ENCODE measurements around the gene TBX18.

TBX18 gene

DNA sequence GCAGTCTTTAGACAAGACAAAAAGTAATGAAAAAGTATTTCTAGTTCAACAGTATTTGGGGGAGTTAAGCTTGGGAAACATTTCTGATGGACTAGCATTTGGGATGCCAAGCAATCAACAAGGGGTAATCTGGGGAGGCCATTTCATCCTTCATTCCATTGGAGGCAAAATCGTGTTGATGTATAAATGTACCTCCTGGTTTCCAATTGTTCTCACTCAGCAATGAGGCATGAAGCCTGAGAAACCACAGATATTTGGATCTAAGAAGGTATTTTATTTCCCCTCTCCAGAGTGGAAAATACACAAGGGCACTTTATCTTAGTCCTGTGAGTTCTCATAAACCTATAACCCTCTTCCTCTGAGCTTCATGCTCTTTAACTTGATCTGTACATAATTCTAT, 68.2 kb downstream of the TBX18 start:
- H3K36me3 ChIP-seq (ENCODE audit: insufficient read depth, low read length), result no peaks in the 10 kb centered on the region
- H3K9ac ChIP-seq (ENCODE audit: low read depth, low read length), result no peak overlapping the region
- H3K9me3 ChIP-seq (ENCODE audit: insufficient read depth, low read depth, low read length), result 0 out of 2 replicates have a peak, but pooled peaks cover 3% of the 10 kb centered on the region
- H3K27ac ChIP-seq (ENCODE audit: low read depth, low read length), result no peak overlapping the region
- WGBS, result 88% methylated on average over 1 of the region's 1 CpG
- no peak overlapping the region for H3K4me3 ChIP-seq (ENCODE audit: low read length)
- no peaks in the 10 kb centered on the region for H3K27me3 ChIP-seq (ENCODE audit: insufficient read depth, low read length)
- H3K4me1 ChIP-seq (ENCODE audit: insufficient read depth, low read length), result no peaks in the 10 kb centered on the region

DNA sequence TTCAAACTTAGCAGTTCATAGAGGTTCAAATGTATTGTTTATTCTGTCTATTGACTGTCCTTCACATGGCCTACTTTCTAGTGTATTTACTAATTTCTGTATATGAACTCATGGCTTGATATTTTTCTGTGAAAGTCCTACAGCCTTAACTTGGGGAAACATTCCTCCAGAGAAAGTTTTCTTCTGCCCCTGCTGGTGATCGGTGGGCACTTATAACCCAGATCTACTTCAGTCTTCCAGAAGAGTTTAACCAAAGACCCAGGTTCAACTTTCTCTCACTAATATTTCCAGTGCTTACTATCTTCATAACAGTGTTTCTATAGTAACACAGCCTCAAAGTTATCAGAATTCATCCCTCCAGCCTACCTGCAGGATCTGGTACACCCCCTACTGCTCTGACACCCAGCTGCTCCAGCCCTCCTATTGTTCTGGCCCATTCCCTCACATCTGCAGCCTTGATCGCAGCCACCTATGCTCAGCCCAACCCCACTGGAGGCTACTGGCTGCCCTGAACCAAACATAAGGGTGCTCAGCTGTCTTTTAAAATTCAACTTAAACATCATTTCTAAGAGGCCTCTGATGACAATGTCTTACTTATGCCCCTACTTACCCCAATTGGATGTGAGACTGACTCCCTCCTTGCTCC, 72.3 kb downstream of the TBX18 start:
- WGBS, result 93% methylated on average over 2 of the region's 2 CpGs
- H3K9ac ChIP-seq (ENCODE audit: low read depth, low read length), result no peak overlapping the region
- H3K27me3 ChIP-seq (ENCODE audit: insufficient read depth, low read length), result no peaks in the 10 kb centered on the region
- no peaks in the 10 kb centered on the region; the same call in 1 of the 2 replicates for H3K4me1 ChIP-seq (ENCODE audit: insufficient read depth, low read length)
- H3K9me3 ChIP-seq (ENCODE audit: insufficient read depth, low read depth, low read length), result no peaks in the 10 kb centered on the region
- no peaks in the 10 kb centered on the region for H3K36me3 ChIP-seq (ENCODE audit: insufficient read depth, low read length)
- no peak overlapping the region for H3K27ac ChIP-seq (ENCODE audit: low read depth, low read length)
- H3K4me3 ChIP-seq (ENCODE audit: low read length), result no peak overlapping the region

DNA sequence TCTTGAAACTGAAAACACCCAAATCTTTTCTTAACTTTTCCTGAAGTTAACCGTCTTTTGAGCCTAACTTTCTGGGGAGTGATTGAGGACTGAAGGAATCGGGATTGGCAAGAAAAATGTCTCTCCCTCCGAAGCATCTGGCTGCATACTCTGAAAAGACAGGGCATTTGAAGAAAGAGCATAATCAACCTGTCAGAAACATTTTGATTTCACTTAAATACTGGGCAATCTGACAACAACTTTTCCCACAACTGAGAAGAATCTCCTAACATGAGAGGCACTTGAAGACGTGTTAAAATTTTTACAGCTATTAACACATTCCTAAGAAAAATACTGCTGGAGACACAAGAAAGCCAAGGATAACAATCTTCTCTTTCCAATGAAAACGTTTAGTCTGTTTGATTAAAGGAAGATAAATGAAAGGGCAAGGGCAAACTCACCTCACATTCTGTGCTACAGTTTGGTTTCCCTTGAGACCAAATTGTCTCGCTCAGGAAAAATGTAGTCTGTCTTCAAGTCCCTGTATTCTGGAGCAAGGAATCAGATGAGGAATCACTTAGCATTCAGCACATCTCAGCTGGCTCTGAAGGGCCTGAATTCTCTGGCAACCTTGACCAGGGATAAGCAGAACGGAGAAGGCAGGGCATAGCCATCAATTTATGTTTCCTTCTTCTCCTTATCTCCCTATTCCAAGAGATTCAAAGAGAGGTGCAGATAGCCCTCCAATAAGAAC, 76.1 kb downstream of the TBX18 start:
- Histone ChIP-seq H3K9ac (ENCODE audit: low read depth, low read length) (no peak overlapping the region), H3K27ac (ENCODE audit: low read depth, low read length) (no peak overlapping the region), H3K27me3 (ENCODE audit: insufficient read depth, low read length) (no peaks in the 10 kb centered on the region), H3K9me3 (ENCODE audit: insufficient read depth, low read depth, low read length) (no peaks in the 10 kb centered on the region), H3K4me1 (ENCODE audit: insufficient read depth, low read length) (no peaks in the 10 kb centered on the region; the same call in 1 of the 2 replicates), H3K4me3 (ENCODE audit: low read length) (no peak overlapping the region), H3K36me3 (ENCODE audit: insufficient read depth, low read length) (no peaks in the 10 kb centered on the region)
- 91% methylated on average over 7 of the region's 7 CpGs for WGBS

DNA sequence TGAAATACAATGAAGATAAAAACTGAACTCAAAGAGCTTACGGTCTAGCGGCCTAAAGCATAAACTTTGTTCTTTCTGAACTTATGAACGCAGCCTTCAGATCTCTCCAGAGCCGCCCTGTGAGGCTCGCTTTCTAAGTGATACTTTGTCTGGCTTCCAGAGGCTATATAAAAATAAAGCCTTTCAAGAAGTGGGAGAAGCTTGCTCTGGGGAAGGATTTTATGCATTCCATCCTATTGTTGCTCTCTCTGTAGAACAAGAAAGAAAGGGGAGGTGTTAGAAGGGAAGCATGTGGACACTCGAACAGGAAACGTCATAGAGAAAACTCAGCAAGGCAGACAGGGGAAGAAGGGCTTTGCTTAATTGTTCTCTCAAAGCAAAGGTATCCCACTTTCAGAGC, 77.0 kb downstream of the TBX18 start:
- H3K36me3 ChIP-seq (ENCODE audit: insufficient read depth, low read length), result no peaks in the 10 kb centered on the region
- WGBS, result 84% methylated on average over 7 of the region's 7 CpGs
- no peak overlapping the region for H3K9ac ChIP-seq (ENCODE audit: low read depth, low read length)
- no peaks in the 10 kb centered on the region; the same call in 1 of the 2 replicates for H3K4me1 ChIP-seq (ENCODE audit: insufficient read depth, low read length)
- no peak overlapping the region for H3K27ac ChIP-seq (ENCODE audit: low read depth, low read length)
- no peak overlapping the region for H3K4me3 ChIP-seq (ENCODE audit: low read length)
- H3K27me3 ChIP-seq (ENCODE audit: insufficient read depth, low read length), result no peaks in the 10 kb centered on the region
- no peaks in the 10 kb centered on the region for H3K9me3 ChIP-seq (ENCODE audit: insufficient read depth, low read depth, low read length)

DNA sequence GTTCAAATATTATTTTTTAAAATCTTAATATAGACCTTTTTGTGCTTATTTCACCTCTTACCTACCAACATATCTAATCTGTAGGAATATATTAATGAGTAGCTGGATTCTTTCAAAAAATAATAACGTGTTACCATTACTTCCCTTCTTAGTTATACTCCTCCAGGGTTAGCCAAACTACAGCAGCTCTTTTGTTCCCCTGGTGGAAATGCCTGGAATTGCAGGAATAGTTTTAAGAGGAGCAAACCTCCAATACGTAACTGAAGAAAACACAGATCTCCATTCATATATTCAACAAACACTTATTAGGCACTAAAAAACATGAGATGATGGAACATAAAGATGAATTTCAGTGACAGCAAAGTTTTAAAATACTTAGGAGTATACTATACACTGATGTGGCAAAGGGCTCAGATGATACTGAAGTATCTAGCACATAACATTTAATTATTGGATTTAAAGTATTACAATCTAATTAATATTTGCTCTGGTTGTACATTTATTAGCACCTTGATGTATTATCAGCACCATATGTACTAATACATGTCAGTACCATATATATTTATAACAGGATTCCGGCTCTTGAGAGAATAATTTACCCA, 78.3 kb downstream of the TBX18 start:
- H3K27ac ChIP-seq (ENCODE audit: low read depth, low read length), result no peak overlapping the region

DNA sequence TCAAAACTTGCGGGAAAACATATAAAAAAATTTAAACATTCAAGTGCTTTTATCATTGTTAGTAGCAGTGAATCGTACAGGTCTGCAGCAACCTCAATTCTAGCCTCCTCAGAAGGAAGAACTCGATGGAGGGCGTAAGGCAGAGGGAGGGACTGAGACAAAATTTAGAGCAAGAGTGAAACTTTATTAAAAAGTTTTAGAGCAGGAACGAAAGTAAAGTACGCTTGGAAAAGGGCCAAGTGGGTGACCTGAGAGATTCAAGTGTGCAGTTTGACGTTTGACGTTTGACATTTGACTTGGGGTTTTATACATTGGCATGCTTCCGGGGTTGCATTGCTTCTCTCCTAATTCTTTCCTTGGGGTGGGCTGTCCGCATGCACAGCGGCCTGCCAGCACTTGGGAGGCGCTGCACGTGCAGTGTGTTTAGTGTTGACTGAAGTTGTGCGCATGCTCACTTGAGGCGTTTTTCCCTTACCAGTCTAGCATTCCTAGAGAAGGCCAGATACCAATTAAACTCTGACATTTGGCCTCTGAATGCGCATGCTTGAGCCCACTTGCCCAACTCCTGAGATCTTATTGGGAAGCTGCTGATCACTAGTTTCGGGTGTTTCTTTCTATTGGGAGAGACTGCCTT, 82.6 kb downstream of the TBX18 start:
- Histone ChIP-seq H3K27me3 (ENCODE audit: insufficient read depth, low read length) (no peaks in the 10 kb centered on the region), H3K4me1 (ENCODE audit: insufficient read depth, low read length) (no peaks in the 10 kb centered on the region), H3K9ac (ENCODE audit: low read depth, low read length) (no peak overlapping the region), H3K27ac (ENCODE audit: low read depth, low read length) (no peak overlapping the region), H3K36me3 (ENCODE audit: insufficient read depth, low read length) (no peaks in the 10 kb centered on the region), H3K9me3 (ENCODE audit: insufficient read depth, low read depth, low read length) (no peaks in the 10 kb centered on the region), H3K4me3 (ENCODE audit: low read length) (no peak overlapping the region)
- 89% methylated on average over 16 of the region's 17 CpGs for WGBS

More for the DNA sequence above, 78.3 kb downstream of the TBX18 start:
- WGBS, result 100% methylated on average over 1 of the region's 3 CpGs
- Histone ChIP-seq H3K9ac (ENCODE audit: low read depth, low read length) (no peak overlapping the region), H3K4me1 (ENCODE audit: insufficient read depth, low read length) (no peaks in the 10 kb centered on the region; the same call in 1 of the 2 replicates), H3K4me3 (ENCODE audit: low read length) (no peak overlapping the region), H3K27me3 (ENCODE audit: insufficient read depth, low read length) (no peaks in the 10 kb centered on the region), H3K9me3 (ENCODE audit: insufficient read depth, low read depth, low read length) (no peaks in the 10 kb centered on the region), H3K36me3 (ENCODE audit: insufficient read depth, low read length) (no peaks in the 10 kb centered on the region)

DNA sequence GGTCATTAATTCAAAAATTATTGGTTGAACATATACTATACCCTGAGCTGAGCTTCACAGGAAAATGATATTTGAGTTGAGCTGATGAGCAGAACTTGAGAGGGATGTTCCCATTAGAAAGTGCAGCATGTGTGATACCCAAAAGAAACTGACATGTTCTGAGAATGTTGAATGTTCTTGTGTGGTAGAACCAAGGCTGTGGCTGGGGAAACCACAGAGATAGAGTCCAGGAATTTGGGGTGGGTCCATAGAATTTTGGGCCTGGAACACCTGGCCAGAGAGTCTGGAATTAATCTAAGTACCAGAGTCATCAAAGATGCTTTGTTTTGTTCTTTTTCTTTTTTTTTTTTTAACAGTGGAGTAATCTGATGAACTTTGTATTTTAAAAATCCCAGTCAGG, 88.7 kb downstream of the TBX18 start:
- no peak overlapping the region for H3K9ac ChIP-seq (ENCODE audit: low read depth, low read length)
- no peak overlapping the region for H3K4me3 ChIP-seq (ENCODE audit: low read length)
- no peaks in the 10 kb centered on the region for H3K27me3 ChIP-seq (ENCODE audit: insufficient read depth, low read length)
- H3K27ac ChIP-seq (ENCODE audit: low read depth, low read length), result no peak overlapping the region
- H3K9me3 ChIP-seq (ENCODE audit: insufficient read depth, low read depth, low read length), result no peaks in the 10 kb centered on the region
- H3K36me3 ChIP-seq (ENCODE audit: insufficient read depth, low read length), result no peaks in the 10 kb centered on the region
- no peaks in the 10 kb centered on the region for H3K4me1 ChIP-seq (ENCODE audit: insufficient read depth, low read length)

DNA sequence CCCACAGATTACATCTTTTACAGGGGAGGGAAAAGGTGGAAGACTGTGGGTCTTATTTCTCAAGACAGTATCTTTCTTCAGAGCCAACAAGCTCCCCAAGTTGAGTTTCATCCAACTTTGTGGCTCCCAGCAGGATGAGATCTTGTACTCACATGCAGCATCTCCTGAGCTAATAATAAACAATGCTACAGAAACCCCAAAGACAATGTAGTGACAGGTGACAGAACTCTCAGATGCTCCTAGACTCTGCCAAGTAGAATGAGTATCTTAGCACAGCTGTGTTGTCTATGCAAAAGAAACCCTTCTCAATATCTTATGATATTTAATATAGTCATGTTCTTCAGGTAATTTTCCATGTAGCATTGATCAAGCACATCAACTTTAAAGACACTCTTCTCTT, 90.0 kb downstream of the TBX18 start:
- Histone ChIP-seq H3K9ac (ENCODE audit: low read depth, low read length) (no peak overlapping the region), H3K36me3 (ENCODE audit: insufficient read depth, low read length) (no peaks in the 10 kb centered on the region), H3K4me1 (ENCODE audit: insufficient read depth, low read length) (no peaks in the 10 kb centered on the region), H3K9me3 (ENCODE audit: insufficient read depth, low read depth, low read length) (no peaks in the 10 kb centered on the region), H3K4me3 (ENCODE audit: low read length) (no peak overlapping the region), H3K27me3 (ENCODE audit: insufficient read depth, low read length) (no peaks in the 10 kb centered on the region), H3K27ac (ENCODE audit: low read depth, low read length) (no peak overlapping the region)

DNA sequence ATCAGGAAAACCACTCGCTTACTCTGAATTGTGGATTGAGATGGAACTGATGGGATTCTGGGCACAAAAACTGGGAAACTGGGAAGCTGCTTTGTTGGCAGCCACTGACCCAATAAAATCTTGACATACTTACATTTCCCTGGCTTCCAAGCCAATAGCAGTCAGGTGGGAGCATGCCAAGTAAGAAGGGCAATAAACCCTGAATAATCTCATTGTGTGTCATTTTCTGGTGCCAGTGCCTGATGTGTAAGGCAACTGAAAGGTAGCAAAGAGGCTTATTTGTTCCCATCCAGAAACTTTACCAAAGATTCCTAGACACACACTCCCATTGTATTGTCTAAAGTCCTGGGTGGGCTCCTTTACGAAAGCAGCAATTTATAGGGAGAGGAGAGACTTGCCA, 93.2 kb downstream of the TBX18 start:
- Histone ChIP-seq H3K27me3 (ENCODE audit: insufficient read depth, low read length) (no peaks in the 10 kb centered on the region), H3K4me3 (ENCODE audit: low read length) (no peak overlapping the region), H3K27ac (ENCODE audit: low read depth, low read length) (no peak overlapping the region), H3K4me1 (ENCODE audit: insufficient read depth, low read length) (no peaks in the 10 kb centered on the region; the same call in 1 of the 2 replicates), H3K9me3 (ENCODE audit: insufficient read depth, low read depth, low read length) (no peaks in the 10 kb centered on the region), H3K9ac (ENCODE audit: low read depth, low read length) (no peak overlapping the region), H3K36me3 (ENCODE audit: insufficient read depth, low read length) (no peaks in the 10 kb centered on the region)
- WGBS, result 100% methylated on average over 1 of the region's 2 CpGs

DNA sequence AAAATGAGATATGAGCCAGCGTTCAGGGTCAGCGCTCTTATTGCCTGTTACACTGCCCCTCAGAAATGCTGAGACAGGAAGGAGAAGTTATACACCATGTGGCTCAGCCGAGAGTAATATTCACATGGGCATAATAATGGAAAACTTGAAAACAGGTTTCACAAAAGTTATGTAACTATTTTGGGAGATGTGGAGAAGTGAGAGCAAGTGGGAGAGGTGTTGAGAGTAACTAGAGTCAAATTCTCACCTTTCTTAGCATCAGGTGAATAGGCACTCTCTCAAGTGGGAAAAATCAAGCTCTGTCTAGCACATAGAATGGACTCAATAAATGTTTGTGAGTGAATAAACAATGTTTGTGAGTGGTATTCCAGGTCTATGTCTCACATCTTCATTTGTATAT, 94.5 kb downstream of the TBX18 start:
- H3K27me3 ChIP-seq (ENCODE audit: insufficient read depth, low read length), result no peaks in the 10 kb centered on the region
- H3K4me1 ChIP-seq (ENCODE audit: insufficient read depth, low read length), result no peaks in the 10 kb centered on the region; the same call in 1 of the 2 replicates
- no peak overlapping the region for H3K9ac ChIP-seq (ENCODE audit: low read depth, low read length)
- no peak overlapping the region for H3K27ac ChIP-seq (ENCODE audit: low read depth, low read length)
- WGBS, result 93% methylated on average over 3 of the region's 3 CpGs
- H3K9me3 ChIP-seq (ENCODE audit: insufficient read depth, low read depth, low read length), result no peaks in the 10 kb centered on the region
- no peak overlapping the region for H3K4me3 ChIP-seq (ENCODE audit: low read length)
- H3K36me3 ChIP-seq (ENCODE audit: insufficient read depth, low read length), result no peaks in the 10 kb centered on the region
